Neural progenitor cell (in vitro differentiated cells): ENCODE data around the gene DTX1. TPM values are rescaled to one million over a fixed set of nuclear protein-coding genes. Genes with fewer than 3 reads are reported as not detected.

Experiments
- DNase-seq: peaks from one replicate; pipeline ENCODE4 v3.0.0-alpha.2; 2016; ENCODE audit warnings: low spot score
- H2AFZ ChIP-seq: fragments of 200-600 bp; sonication (generic); replicated peaks from 2 replicates; pipeline ENCODE4 v1.6.1; 2016; ENCODE audit warnings: antibody characterized with exemption
- H3F3A ChIP-seq: fragments of 200-600 bp; sonication (generic); 2 replicates; pipeline ENCODE4 v1.6.1; 2016; ENCODE audit warnings: antibody characterized with exemption, low read depth
- H3K27ac ChIP-seq: fragments of 200-600 bp; sonication (generic); 2 replicates; pipeline ENCODE4 v1.5.1; 2016; ENCODE audit warnings: mild to moderate bottlenecking
- H3K27me3 ChIP-seq: fragments of 200-600 bp; sonication (generic); 2 replicates; pipeline ENCODE4 v1.6.1; 2016; ENCODE audit warnings: mild to moderate bottlenecking, moderate library complexity
- H3K36me3 ChIP-seq: fragments of 200-600 bp; sonication (generic); 2 replicates; pipeline ENCODE4 v1.5.1; 2016
- H3K4me1 ChIP-seq: fragments of 200-600 bp; sonication (generic); 2 replicates; pipeline ENCODE4 v1.6.1; 2016; ENCODE audit warnings: mixed run types
- H3K4me2 ChIP-seq: fragments of 200-600 bp; sonication (generic); 2 replicates; pipeline ENCODE4 v1.6.1; 2016
- H3K4me3 ChIP-seq: fragments of 200-600 bp; sonication (generic); 2 replicates; pipeline ENCODE4 v1.5.1; 2016
- H3K79me2 ChIP-seq: fragments of 200-600 bp; sonication (generic); 2 replicates; pipeline ENCODE4 v1.6.1; 2016; ENCODE audit warnings: low read depth
- H3K9ac ChIP-seq: fragments of 200-600 bp; sonication (generic); 2 replicates; pipeline ENCODE4 v1.6.1; 2016
- H3K9me3 ChIP-seq: fragments of 200-600 bp; sonication (generic); 2 replicates; pipeline ENCODE4 v1.5.1; 2016; ENCODE audit warnings: low read depth
- H4K20me1 ChIP-seq: fragments of 200-600 bp; sonication (generic); 2 replicates; pipeline ENCODE4 v1.6.1; 2016; ENCODE audit warnings: low read depth
- H3K27ac Mint-ChIP-seq: 3 replicates; pipeline ENCODE4 v1.8.0; 2021; ENCODE audit warnings: mixed read lengths
- H3K27me3 Mint-ChIP-seq: 2 replicates; pipeline ENCODE4 v1.8.0; 2022; ENCODE audit warnings: low read depth, mild to moderate bottlenecking, inconsistent platforms, moderate library complexity, mixed read lengths; ENCODE audit not compliant: insufficient read depth
- H3K36me3 Mint-ChIP-seq: 3 replicates; pipeline ENCODE4 v1.8.0; 2021; ENCODE audit warnings: mixed read lengths
- H3K4me1 Mint-ChIP-seq: 3 replicates; pipeline ENCODE4 v1.8.0; 2021; ENCODE audit warnings: mixed read lengths
- H3K4me3 Mint-ChIP-seq: 3 replicates; pipeline ENCODE4 v1.8.0; 2021; ENCODE audit warnings: mild to moderate bottlenecking, moderate library complexity, mixed read lengths
- H3K9me3 Mint-ChIP-seq: 3 replicates; pipeline ENCODE4 v1.8.0; 2020; ENCODE audit warnings: mixed read lengths
- EZH2 ChIP-seq: fragments of 200-600 bp; sonication (generic); IDR thresholded peaks from 2 replicates; pipeline ENCODE4 v1.6.1; 2017; ENCODE audit warnings: antibody characterized with exemption, mild to moderate bottlenecking, moderate library complexity
- EZH2phosphoT487 ChIP-seq: fragments of 200-600 bp; sonication (generic); IDR thresholded peaks from 2 replicates; pipeline ENCODE4 v1.6.1; 2017; ENCODE audit warnings: antibody characterized with exemption
- total RNA-seq: library from RNA; depleted of rRNA; stranded (reverse); fragments of >200 nt; gene quantifications from 2 replicates; pipeline ENCODE4 v1.2.3, GENCODE V29; 2015; ENCODE audit warnings: low replicate concordance
- TF ChIP-seq, protein P1 (sequence below): fragments of 200-600 bp; sonication (generic); IDR thresholded peaks from 2 replicates; pipeline ENCODE4 v1.5.1; 2017; ENCODE audit warnings: antibody characterized with exemption, mild to moderate bottlenecking

DTX1 gene
- total RNA-seq, 1 donor from 2014 or later, result 0.49 TPM

DNA sequence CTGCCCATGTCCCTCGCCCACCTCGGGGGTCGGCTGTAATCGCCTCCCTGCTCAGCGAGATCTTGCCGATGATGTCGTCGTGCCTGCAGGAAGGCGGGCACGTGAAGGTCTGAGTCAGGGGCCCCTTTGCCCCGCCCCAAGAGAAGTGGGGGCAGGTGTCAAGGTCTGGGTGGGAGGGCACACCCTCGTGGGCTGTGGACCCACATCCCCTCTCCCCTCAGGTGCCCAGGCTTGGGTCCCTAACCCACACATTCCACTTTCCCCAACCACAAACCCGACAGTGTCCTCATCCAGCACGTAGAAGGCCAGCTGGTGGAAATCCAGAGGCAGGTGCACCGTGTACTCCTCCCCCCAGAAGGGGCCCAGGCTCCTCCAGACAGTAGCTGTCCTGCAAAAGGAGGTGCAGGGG, 71.3 kb downstream of the DTX1 start:
- peaks cover 4% of the 10 kb centered on the region for H3K4me1 Mint-ChIP-seq
- H3K9me3 Mint-ChIP-seq, result peaks cover 8% of the 10 kb centered on the region
- Histone ChIP-seq H3K4me1 (no peaks in the 10 kb centered on the region), H3K4me3 (no peak overlapping the region), H2AFZ (no peak overlapping the region), H4K20me1 (no peaks in the 10 kb centered on the region), H3K36me3 (no peaks in the 10 kb centered on the region), H3K4me2 (no peak overlapping the region), H3K27ac (no peak overlapping the region), H3K9me3 (no peaks in the 10 kb centered on the region), H3F3A (no peaks in the 10 kb centered on the region), H3K27me3 (no peaks in the 10 kb centered on the region), H3K79me2 (no peaks in the 10 kb centered on the region), H3K9ac (no peak overlapping the region)
- peaks cover 13% of the 10 kb centered on the region for H3K27me3 Mint-ChIP-seq
- TF ChIP-seq EZH2phosphoT487, result no peak
- TF ChIP-seq, protein P1, sequence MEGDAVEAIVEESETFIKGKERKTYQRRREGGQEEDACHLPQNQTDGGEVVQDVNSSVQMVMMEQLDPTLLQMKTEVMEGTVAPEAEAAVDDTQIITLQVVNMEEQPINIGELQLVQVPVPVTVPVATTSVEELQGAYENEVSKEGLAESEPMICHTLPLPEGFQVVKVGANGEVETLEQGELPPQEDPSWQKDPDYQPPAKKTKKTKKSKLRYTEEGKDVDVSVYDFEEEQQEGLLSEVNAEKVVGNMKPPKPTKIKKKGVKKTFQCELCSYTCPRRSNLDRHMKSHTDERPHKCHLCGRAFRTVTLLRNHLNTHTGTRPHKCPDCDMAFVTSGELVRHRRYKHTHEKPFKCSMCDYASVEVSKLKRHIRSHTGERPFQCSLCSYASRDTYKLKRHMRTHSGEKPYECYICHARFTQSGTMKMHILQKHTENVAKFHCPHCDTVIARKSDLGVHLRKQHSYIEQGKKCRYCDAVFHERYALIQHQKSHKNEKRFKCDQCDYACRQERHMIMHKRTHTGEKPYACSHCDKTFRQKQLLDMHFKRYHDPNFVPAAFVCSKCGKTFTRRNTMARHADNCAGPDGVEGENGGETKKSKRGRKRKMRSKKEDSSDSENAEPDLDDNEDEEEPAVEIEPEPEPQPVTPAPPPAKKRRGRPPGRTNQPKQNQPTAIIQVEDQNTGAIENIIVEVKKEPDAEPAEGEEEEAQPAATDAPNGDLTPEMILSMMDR, result no peak
- TF ChIP-seq EZH2, result no peak
- no peaks in the 10 kb centered on the region for H3K36me3 Mint-ChIP-seq
- no peak overlapping the region for H3K4me3 Mint-ChIP-seq
- H3K27ac Mint-ChIP-seq, result no peak overlapping the region
- no peak for DNase-seq

DNA sequence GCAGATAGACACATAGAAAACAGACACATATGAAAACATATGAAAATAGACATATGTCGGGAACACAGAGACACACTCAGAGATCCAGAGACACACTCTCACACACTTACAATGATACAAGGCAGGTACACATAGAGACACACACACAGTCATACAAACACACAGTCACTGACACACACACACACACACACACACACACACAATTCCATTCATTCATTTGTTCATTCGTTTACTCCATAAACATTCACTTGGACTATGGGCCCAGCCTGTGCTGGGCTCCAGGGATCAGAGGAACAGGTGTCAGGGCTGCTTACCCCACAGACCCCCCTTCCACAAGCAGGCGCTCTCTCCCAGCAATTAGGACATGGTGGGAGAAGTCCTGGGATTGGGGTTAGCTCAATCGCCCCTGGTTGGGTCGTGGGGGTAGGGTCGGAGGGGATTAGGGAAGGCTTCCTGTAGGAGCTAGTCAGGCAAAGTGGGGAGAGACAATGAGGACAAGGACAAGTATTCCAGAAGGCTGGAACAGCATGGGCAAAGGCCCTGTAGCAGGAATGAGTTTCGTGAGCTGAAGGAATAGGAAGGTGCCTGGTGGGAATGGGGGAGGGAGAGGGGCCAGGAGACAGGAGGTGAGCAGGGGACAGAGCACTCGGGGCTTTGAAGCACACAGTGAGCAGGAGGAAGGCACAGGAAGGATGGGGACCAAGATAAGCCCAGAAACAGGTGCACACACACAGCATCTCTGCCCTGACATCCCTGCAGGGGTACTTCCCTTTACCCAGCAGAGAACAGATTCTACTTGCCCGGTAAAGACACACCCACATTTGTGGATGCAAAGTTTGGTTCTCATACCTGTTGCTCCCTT, 72.5 kb downstream of the DTX1 start:
- Histone ChIP-seq H3K9ac (no peak overlapping the region), H3F3A (no peaks in the 10 kb centered on the region), H4K20me1 (no peaks in the 10 kb centered on the region), H3K36me3 (no peaks in the 10 kb centered on the region), H3K4me3 (no peak overlapping the region), H3K9me3 (no peaks in the 10 kb centered on the region), H3K27ac (no peak overlapping the region), H3K79me2 (no peaks in the 10 kb centered on the region), H3K27me3 (peaks cover 6% of the 10 kb centered on the region), H2AFZ (no peak overlapping the region), H3K4me1 (no peaks in the 10 kb centered on the region), H3K4me2 (no peak overlapping the region)
- TF ChIP-seq EZH2, result no peak
- TF ChIP-seq, protein P1, result no peak
- no peak for TF ChIP-seq EZH2phosphoT487
- Mint-ChIP-seq H3K4me1 (peaks cover 4% of the 10 kb centered on the region), H3K27ac (no peak overlapping the region), H3K9me3 (peaks cover 3% of the 10 kb centered on the region), H3K36me3 (no peaks in the 10 kb centered on the region), H3K27me3 (peaks cover 15% of the 10 kb centered on the region), H3K4me3 (no peak overlapping the region)
- DNase-seq, result no peak

DNA sequence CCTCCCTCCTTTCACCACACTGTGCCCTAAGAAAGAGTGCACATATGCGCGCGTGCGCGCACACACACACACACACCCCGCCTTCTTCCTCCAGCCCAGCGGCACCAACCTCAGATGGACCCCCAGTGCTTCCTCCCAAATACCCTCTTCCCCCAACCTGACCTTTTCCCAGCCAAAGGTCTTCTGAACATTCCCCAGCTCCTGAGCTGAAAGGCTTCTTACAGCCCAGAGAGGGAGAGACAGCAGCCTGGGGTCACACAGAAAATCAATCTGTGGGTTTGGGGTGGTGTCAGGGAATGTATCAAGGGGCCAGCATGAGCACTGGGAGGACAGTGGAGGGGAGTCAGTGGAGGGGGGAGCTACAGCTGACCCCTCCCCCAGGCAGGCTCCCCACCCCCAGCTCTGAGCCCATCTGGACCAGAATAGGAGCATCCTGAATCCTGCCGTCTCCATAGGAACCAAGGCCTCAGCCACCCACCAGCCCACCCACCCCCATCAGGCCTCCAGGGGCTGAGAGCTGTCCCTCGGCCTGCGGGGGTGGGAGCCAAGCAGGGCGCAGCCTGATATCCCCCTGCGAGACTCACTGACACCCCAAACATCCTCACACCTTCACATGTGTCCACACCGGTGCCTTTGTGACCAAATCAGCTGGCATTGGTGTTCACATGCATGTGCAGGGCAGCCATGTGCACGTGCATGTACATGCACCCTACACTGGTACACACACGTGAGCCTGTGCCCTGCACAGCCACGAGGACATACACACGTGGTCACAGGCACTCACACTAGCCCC, 73.3 kb downstream of the DTX1 start:
- H3K27me3 ChIP-seq, result peaks cover 15% of the 10 kb centered on the region
- H4K20me1 ChIP-seq, result no peaks in the 10 kb centered on the region
- Mint-ChIP-seq H3K27ac (peak overlapping the region; percentile 78), H3K27me3 (peaks cover 13% of the 10 kb centered on the region), H3K9me3 (no peaks in the 10 kb centered on the region), H3K4me3 (no peak overlapping the region), H3K36me3 (no peaks in the 10 kb centered on the region), H3K4me1 (peaks cover 4% of the 10 kb centered on the region)
- H3K4me3 ChIP-seq, result no peak overlapping the region
- no peak overlapping the region for H2AFZ ChIP-seq
- no peaks in the 10 kb centered on the region for H3K36me3 ChIP-seq
- no peak overlapping the region for H3K27ac ChIP-seq
- no peaks in the 10 kb centered on the region for H3F3A ChIP-seq
- no peak overlapping the region for H3K9ac ChIP-seq
- TF ChIP-seq, protein P1, result no peak
- no peak for TF ChIP-seq EZH2
- TF ChIP-seq EZH2phosphoT487, result no peak
- H3K4me1 ChIP-seq, result peaks cover 2% of the 10 kb centered on the region
- H3K4me2 ChIP-seq, result no peak overlapping the region
- no peaks in the 10 kb centered on the region for H3K9me3 ChIP-seq
- DNase-seq, result no peak
- no peaks in the 10 kb centered on the region for H3K79me2 ChIP-seq
